Measurements from ENCODE around the gene LRRN2.

Gene LRRN2

DNA sequence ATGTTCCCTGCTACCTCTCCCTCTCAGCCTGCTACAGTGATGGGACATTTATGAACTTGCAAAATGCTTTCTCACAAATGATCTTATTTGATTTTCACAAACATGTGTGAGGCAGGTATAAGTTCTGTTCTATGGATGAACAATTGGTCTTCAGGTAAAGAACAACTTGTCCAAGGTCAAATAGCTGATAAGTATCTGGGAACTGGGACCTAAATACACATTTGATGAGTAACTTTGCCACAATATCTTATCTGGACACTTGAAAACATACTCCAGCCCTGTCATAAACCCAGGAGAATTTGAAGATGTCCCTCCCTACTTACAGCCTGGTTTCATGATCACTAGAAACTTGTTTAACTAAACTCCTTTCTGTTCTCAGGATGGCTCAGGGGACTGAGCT, 23.0 kb downstream of the LRRN2 start:
- no peak for DNase-seq (ENCODE audit: low read depth)

DNA sequence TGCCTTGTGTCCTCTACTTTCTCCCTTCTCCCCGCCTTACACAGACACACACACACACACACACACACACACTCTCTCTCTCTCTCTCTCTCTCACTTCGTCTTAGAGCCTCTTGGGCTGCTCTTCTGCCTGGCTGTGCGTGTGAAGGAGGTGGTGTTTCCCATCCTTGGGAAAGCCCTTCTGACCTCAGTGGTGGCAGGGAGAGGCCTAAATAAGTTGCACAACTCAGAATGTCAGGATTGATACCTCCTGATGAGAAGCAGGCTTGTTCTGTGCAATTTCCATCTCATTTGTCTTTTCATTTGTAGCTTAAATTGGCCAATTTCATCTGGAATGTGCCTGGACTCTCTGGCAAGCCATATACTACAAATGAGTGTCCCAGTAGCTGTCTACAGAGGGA, 25.0 kb downstream of the LRRN2 start:
- DNase-seq (ENCODE audit: low read depth): no peak

DNA sequence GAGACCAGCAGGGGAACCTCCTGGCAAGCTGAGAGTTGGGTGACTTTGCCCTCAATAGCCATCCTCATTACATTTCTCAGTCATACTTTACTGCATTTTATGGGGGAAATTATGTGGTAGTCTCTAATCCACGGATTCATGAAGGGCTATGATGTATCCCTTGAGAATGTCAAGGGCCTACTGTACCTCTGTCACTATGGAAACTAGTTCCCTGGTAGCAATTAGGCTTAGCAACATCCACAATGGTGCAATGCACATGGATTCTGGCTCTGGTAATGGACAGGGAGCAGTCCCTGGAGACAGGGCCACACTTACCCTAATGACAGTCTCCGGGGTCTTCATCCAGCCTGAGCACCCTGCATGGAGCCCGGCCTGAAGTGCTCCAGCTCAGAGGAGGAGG, 26.5 kb downstream of the LRRN2 start:
- no peak for DNase-seq (ENCODE audit: low read depth)

DNA sequence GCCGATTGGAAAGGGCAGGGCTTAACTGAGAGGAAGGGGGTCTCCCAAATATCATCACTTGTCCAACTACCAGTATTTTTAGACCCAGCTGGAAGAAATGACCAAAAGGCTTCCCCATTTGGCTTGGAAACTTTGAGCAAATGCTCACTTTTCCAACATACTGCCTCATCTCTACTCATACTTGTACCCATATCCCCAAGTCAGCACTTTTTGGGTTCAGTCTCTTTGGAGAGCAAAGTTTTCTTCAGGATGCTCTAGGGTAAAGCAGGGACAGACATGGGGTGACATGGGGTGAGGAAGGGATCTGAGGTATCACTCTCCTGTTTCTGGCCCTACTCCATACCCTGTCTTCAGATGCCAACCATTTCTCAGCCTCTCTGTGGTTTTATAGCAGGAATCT, 27.2 kb downstream of the LRRN2 start:
- no peak for DNase-seq (ENCODE audit: low read depth)

DNA sequence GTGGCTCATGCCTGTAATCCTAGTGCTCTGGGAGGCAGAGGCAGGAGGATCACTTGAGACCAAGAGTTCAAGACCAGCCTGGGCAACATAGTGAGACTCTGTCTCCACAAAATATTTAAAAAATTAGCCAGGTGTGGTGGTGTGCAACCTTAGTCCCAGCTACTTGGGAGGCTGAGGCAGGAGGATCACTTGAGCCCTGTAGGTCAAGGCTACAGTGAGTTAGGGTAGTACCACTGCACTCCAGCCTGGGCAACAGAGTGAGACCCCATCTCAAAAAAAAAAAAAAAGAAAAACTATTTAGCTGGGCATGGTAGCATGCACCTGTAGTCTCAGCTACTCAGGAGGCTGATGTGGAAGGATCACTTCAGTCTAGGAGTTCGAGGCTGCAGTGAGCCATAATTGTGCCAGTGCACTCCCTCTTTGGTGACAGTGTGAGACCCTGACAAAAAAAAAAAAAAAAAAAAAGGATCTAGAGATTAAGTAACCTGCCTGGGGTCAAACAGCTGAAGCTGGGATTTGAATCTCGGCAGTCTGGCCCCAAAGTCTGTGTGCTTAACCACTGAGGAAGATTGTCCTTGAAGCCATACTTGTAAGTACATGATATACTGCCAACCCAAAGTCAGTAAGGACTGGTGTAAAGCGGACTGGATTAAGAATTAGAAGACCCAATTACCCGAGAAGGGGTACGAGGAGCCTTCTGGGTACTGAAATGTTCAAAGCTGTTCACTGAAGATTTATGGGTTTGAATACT, 31.8 kb downstream of the LRRN2 start:
- no peak for DNase-seq (ENCODE audit: low read depth)

DNA sequence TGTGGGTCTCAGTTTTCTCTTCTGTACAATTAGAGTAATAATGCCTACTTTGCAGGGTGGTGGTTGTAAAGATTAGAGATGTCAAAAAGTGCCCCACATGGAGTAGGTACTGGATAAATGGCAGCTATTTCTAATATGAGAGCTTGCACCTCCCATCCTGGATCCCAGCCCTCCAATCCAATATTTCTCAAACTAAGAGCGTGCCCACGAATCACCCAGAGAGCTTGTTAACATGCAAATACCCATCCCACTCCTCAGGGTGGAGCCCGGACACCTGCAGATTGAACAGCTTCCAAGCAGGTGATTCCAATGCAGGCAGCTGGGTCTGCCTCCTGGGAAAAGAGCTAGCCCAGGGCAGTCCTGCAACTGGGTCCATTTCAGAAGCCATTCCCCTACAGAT, 33.0 kb downstream of the LRRN2 start:
- DNase-seq (ENCODE audit: low read depth): no peak

DNA sequence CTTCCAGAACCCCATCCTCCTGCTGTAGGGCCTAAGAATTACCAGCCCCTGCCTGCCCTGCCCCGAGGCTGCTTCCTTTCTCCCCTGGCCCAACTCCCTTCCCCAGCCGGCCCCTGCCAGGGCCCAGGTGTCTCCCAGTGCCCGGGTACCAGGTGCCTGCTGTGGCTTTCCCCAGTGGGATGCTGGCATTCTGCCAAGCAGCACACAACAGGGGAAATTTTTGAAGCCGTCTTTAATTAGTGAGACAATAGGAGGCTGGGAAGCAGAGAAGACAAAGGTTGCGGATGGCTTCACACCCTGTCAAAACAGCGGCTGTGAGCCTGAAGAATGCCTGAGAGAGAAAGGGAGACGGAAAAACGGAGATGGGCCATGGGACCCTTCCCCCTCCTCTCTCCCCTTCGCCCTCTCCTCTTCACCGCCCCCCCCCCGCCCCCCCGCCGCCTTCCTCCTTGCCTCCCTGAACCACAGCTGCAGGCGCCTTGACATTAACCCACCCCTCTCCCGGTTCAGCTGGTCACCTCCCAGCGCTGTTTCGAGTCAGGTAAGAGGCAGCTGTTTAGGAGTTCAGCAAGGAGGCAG, 33.6 kb downstream of the LRRN2 start:
- no peak for DNase-seq (ENCODE audit: low read depth)

DNA sequence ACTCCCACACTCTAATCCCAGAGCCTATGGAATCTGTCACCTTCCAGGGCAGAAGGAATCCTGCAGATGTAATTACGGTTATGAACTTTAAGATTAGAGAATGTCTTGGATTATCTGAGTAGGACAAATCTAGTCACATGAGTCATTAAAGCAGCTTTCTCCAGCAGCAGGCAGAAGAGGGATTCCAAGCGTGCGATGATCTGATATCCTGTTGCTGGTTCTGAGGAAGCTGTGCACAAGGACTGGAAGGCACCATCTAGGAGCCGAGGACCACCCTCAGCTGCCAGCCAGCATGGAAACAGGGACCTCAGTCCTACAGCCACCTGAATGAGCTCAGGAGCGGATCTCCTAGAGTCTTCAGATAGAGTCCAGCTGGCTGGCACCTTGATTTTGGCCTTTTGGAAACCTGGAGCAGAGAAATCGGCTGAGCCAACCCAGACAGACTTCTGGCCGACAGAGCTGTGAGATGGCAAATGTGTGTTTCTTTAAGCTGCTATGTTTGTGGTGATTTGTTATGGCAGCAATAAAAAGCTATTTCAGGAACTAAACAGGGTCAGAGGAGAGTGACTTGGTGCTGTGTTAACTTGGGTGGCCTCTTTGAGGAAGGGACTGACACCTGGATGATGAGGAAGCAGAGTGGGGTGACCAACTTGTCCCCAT, 34.5 kb downstream of the LRRN2 start:
- DNase-seq (ENCODE audit: low read depth): no peak

DNA sequence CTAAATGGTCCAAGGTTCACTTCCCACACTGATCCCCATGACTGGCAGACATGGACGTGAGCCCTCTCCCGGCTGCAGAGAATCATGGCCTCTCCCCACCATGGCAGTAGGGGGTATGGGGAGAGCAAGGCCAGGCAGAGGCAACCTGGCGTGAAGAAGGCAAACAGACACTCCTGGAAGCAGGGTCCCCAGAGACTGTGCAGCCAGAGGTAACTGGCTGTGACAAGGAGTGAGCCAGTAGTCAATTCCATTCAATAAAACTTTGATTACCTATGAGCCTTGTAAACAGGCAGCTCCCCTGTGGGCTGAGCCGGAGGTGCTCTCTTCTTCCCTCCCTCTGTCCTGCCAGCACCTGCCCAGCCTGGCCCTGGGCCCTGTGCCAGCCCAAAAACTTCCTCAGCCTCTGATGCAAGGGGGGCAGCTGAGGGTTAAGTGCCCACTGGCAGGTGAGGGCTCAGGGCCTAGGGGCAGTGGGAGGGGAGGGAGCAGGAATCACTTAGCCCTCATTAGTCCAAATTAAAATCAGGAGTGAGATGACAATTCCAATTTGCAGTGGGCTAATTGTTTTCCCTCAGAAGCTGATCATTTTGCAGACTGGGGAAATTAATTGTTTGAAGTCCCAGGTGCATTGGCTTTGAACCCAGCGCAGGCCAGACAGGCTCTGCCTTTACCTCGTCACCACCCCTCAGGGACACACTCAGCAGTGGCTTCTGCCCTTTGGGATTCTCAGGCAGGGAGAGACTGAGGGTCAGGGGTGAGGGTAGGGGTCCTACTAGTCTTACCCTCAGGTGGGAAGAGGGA, 35.6 kb downstream of the LRRN2 start:
- DNase-seq (ENCODE audit: low read depth): no peak

DNA sequence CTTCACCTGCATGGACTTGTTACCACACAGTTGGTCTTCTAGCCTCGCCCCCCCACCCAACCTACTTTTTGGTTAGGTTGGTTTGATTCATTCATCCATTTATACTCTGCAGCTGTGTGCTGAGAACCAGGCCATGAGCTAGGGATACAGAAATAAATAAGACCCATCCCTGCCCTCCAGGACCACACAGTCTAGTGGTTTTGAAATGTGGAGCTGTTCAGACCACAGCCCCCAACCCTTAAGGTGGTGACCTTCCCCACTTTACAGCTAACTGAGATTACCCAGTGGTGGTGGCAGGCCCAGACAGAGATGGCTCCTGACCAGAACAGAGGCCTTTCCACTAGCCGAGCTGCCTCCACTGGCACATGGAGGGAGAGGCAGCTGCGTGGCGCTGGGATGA, 37.0 kb downstream of the LRRN2 start:
- no peak for DNase-seq (ENCODE audit: low read depth)

DNA sequence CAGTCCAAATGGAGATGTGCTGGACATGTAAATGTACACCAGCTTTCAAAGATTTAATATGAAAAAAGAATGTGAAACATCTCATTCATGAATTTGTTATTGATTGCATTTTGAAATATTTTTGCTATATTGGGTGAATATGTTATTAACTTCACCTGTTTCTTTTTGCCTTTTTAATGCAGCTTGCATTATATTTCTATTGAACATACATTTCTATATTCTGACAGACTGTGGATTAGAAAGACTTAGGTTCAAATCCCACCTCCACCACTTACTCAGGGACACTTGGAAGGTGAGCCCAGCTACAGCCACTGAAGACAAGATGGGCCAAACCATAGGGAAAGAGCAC, 37.8 kb downstream of the LRRN2 start:
- DNase-seq (ENCODE audit: low read depth): no peak

DNA sequence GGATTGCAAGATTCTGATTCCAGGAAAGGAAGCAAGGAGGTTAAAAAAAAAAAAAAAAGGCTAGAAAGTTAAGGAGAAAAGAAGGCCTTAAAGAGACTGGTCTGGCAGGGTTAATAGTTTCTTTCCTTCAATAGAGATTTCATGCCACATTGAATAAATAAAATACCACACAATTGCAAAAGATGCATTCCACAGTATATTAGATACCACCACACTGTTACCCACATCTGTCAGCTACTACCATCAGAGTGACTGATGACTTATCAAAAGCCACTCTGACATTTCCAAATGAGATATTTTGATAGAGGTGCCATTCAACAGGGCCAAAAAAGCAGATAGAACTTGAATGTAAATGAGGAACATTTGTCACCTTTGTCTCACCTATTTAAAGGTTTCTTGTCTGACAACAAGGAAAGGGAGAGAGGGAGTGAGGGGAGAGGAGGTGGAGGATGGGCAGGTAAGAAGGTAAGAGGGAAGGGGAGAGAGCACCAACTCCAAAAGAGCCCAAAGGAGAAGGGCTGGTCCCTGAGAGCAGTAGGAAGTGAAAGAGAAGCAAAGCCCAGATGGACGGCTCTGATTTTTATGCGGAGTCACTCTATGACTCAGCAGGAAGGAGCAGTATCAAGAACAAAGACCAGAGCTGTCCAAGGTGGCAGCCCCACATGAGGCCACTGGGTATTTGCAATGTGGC, 38.3 kb downstream of the LRRN2 start:
- DNase-seq (ENCODE audit: low read depth): peak; percentile 22

DNA sequence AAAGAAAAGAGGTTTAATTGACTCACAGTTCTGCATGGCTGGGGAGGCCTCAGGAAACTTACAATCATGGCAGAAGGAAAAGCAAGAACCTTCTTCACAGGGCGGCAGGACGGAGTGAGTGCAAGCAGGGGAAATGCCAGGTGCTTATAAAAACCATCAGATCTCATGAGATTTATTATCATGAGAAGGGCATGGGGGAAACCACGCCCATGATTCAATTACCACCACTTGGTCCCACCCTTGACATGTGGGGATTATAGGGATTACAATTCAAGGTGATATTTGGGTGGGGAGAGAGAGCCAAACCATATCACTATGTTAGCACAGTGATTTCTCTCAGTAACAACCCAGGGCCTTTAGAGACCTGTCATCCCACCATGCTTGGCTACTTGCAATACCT, 39.9 kb downstream of the LRRN2 start:
- no peak for DNase-seq (ENCODE audit: low read depth)

DNA sequence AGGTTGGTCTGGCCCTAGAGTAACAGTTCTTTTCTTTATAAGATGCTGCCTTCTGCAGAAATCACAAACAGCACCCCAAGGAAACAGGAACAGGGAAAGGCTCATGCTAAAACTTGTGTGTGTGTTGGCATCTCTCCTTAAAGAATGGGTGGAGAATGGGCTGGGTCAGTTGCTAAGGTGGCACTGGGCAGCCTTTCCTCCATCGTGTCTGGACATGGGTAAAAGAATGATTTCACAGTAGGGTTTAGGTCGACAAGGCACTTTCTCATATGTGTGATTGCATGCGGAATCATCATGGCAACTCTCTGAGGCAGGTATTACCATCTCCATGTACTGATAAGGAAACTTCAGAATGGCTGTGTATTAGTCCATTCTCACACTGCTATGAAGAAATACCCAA, 40.3 kb downstream of the LRRN2 start:
- no peak for DNase-seq (ENCODE audit: low read depth)

DNA sequence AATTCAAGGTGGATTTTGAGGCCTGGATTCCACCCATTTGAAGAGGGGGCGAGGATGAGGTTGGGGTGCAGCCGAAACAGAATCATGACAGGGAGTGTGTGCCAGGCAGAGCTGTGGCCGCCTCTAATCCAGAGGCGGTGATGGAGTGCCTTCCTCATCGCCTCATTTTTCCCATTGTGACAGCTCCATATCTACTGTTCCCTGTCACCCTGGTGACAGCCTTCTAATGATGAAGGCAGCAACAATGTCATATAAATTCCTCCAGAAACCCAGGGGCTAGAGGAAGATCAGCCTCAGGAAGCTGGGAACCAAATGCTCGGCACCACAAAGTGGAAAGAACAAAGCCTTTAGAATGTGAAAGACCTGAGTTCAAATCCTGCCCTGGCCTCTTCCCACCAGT, 42.0 kb downstream of the LRRN2 start:
- no peak for DNase-seq (ENCODE audit: low read depth)

DNA sequence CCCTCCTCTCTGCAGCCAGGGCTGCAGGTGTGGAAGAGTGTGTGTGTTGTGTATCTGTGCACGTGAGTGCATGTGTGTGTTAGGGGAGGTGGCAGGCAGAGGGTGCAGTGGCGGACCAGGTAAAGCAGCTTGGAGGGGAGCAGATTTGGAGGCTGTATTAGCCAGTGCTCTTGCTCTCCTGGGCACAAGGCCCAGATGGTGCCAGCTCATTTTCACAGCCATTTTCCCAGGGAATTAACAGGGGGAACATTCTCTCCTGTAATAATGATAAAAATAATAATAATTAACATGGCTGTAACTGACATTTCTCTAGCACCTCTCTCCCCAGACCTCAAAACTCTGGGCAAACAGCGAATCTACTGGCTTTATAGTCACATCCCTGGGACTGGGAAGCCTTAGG, 43.6 kb downstream of the LRRN2 start:
- DNase-seq (ENCODE audit: low read depth): no peak

DNA sequence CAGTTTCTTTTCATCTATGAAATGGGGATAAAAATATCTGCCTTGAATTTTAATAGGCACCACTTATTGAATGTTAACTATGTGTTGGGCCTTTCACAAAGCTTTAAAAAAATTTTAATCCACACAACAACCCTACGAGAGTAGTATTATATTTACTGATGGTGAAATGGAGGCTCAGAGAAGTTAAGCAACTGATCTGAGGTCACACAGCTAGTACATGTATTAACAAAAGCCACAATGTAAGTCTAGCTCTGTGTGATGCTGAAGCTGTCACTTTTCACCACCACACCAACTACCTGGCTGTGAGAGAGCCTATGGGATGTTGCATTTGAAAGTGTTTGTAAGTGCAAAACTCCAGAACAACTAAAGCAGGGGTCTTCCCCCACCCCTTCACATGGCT, 44.1 kb downstream of the LRRN2 start:
- no peak for DNase-seq (ENCODE audit: low read depth)

DNA sequence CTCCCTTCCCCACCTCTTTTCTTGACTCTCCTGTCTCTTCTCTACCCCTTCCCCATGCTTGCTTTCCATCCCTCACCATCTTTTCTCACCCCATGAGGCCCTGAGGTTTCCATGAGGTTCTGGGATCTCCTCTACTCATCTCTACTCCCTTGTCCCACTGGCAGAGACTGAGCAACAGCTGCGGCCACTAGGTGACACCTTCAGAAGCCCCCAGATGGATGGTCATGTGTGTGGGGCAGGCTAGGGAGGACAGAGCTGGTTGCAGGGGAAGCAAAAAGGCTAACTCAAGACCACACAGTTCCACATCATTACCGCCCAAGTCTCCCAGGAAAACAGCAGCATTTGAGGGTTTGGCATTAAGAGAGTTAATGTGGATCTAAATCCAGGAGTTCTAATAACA, 45.0 kb downstream of the LRRN2 start:
- DNase-seq (ENCODE audit: low read depth): no peak

DNA sequence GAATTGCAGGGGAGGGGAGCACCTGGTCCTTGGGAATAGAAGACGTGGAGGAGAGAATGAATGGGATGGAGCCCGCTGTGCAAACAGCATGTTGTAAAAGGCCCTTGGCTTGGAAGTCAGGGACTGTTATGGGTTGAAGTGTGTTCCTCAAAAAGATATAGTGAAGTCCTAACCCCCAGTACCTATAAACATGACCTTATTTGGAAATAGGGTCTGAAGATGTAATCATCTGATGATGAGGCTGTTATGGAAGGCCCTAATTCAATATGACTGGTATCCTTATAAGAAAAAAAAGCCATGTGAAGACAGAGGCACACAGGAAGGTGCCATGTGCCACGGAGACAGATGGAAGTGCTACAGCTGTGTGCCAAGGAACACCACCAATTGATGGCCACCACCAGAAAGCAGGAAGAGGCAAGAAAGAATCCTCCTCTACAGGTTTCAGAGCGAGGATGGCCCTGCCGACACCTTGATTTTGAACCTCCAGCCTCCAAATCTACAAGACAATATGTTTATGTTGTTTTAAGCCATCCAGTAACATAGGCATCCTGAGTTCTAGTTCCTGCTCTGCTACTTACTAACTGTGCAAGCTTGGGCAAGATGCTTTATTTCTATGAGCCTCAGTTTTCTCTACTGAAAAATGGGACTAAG, 51.2 kb downstream of the LRRN2 start:
- DNase-seq (ENCODE audit: low read depth): no peak

DNA sequence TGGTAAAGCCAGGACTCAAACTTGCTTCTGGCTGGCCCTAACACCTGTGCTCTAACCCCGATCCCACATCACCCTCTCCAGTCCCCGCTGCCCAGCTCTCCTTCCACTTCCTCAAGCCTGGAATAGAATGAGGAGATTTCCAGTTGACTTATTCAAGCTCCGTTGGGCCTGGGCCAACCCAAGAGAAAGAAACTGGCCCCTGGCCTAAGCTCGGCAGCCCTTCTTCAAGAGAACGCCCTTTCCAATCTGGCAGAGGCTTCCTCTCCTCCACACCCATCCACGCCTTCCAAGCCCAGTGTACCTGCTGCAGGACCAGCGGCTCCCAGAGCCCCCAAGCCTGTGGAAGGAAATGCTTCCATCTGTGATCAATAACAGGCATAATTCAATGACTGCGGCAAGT, 51.9 kb downstream of the LRRN2 start:
- no peak for DNase-seq (ENCODE audit: low read depth)

DNA sequence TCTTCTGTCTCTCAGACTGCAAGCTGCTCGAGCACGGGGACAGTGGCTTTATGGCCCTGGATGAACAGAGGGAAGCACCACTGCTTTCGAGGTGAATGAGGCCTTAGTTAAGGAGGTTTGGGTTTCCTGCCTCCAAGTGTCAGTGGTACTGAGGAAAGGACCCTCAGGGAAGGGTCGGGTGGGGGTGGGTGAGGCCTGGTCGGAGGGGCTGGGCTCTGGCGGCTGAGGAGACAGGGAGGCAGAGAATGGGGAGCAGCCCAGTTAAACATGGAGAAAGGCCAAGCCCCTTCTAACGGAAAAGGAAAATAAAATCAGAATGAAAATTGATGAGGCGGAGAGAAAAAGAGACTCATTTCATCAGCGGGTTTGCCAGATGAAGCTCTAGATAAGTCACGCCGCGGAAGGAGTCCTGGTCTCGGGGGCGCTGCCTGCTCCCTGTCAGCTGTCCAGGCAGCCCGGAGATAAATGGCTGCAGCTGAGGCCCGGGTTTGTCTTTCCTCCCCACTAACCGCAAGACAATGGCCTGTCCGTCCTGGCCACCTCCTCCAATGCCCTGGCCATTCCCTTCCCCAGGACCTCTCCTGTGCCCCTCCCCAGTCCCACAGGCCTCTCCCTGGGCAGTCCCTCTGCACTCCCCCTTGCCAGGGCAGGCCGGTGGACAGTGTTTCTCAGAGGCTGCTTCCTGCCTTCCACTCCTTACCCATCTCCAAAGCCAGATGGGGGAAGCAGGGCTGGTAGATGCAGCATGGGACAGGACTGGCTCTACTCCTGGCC, 55.2 kb downstream of the LRRN2 start:
- no peak for DNase-seq (ENCODE audit: low read depth)

All from fibroblast of the conjunctiva (primary cell).